Measurements from ENCODE around the gene OR6C2.
"Not testable (repeated sequence)": the region's sequence is repeated elsewhere in the genome, so short reads cannot be mapped to it uniquely, and the experiment has no call there.

The OR6C2 gene

GRCh38 chr12:55443776-55444175 lies at the start of gene OR6C2:
OR6C2 (plus strand) TSS chr12:55444076; CDS start chr12:55452214, 8,138 bp downstream.
- no peak for DNase-seq

GRCh38 chr12:55396326-55396725 lies 47.5 kb upstream of the OR6C2 start:
- DNase-seq, result no peak

- DNase-seq, result no peak
Measured at GRCh38 chr12:55400229-55400628, 43.6 kb upstream of the OR6C2 start, which contains the start of gene OR6C65. OR6C65 (plus strand) TSS chr12:55400529; CDS start chr12:55400529, 0 bp downstream.

GRCh38 chr12:55407866-55408265 lies 36.0 kb upstream of the OR6C2 start:
- DNase-seq, result no peak

GRCh38 chr12:55409133-55409532 lies 34.7 kb upstream of the OR6C2 start:
- DNase-seq, result not testable (repeated sequence)

- DNase-seq, result not testable (repeated sequence)
Measured at GRCh38 chr12:55412138-55412537, 31.7 kb upstream of the OR6C2 start.

GRCh38 chr12:55413498-55414388 lies 30.1 kb upstream of the OR6C2 start:
- DNase-seq, result not testable (repeated sequence)

- not testable (repeated sequence) for DNase-seq
Measured at GRCh38 chr12:55414396-55414823, 29.5 kb upstream of the OR6C2 start.

GRCh38 chr12:55414889-55415288 lies 29.0 kb upstream of the OR6C2 start:
- DNase-seq, result not testable (repeated sequence)

- DNase-seq, result no peak
Measured at GRCh38 chr12:55416961-55417360, 26.9 kb upstream of the OR6C2 start.

GRCh38 chr12:55420307-55420962 lies 23.4 kb upstream of the OR6C2 start:
- DNase-seq, result no peak

- DNase-seq, result no peak
Measured at GRCh38 chr12:55425954-55426353, 17.9 kb upstream of the OR6C2 start, which contains the start of gene OR6C76. OR6C76 (plus strand) TSS chr12:55426254; CDS start chr12:55426254, 0 bp downstream.

GRCh38 chr12:55428331-55429243 lies 15.3 kb upstream of the OR6C2 start:
- DNase-seq, result no peak

GRCh38 chr12:55441233-55441632 lies 2.6 kb upstream of the OR6C2 start:
- DNase-seq, result not testable (repeated sequence)

- no peak for DNase-seq
Measured at GRCh38 chr12:55445357-55445756, 1.5 kb downstream of the OR6C2 start.

GRCh38 chr12:55446326-55446725 lies 2.5 kb downstream of the OR6C2 start:
- DNase-seq, result no peak

- DNase-seq, result no peak
Measured at GRCh38 chr12:55448825-55449224, 4.9 kb downstream of the OR6C2 start.

GRCh38 chr12:55464926-55465325 lies 21.1 kb downstream of the OR6C2 start:
- not testable (repeated sequence) for DNase-seq

- DNase-seq, result no peak
Measured at GRCh38 chr12:55467836-55468235, 24.0 kb downstream of the OR6C2 start.

- DNase-seq, result no peak
Measured at GRCh38 chr12:55469291-55469690, 25.4 kb downstream of the OR6C2 start.

GRCh38 chr12:55470088-55470829 lies 26.4 kb downstream of the OR6C2 start, which contains the start of gene OR6C70:
OR6C70 (minus strand) TSS chr12:55470138; CDS start chr12:55470138, 0 bp downstream.
- DNase-seq, result no peak

GRCh38 chr12:55472264-55472663 lies 28.4 kb downstream of the OR6C2 start:
- no peak for DNase-seq

Data from CD4-positive, alpha-beta T cell treated with Interleukin-12 subunit alpha and Interleukin-12 subunit beta, for 1 hour (primary cell).